A549 (cell line): ENCODE measurements around the gene PYGB. TPM values are rescaled to one million over a fixed set of nuclear protein-coding genes. Genes with fewer than 3 reads are reported as not detected.

ENCODE experiments used
- ATAC-seq, 2 experiments: fragments of 200-7000 bp in 1 of 2; fragments of >200 bp in 1 of 2; cut with Nextera tagmentation in 1 of 2; cut with Tn5 transposase in 1 of 2; 3 replicates each; pipeline versions ENCODE4 v1.8.0 to v1.9.1; 2018 to 2020; ENCODE audit warnings: mild to moderate bottlenecking in 1 of 2, moderate library complexity in 1 of 2
- CTCF ChIA-PET: fragments of 300-600 bp; sonication (Branson Sonifier 250); formaldehyde crosslinking; extraction: SDS; loops from one replicate; lab custom pipeline; 2021; ENCODE audit warnings: antibody characterized with exemption, inconsistent platforms; lab: Yijun Ruan, JAX
- POLR2A ChIA-PET: fragments of 350-600 bp; formaldehyde crosslinking; extraction: SDS; loops from one replicate; lab custom pipeline; 2021; ENCODE audit warnings: antibody characterized with exemption, inconsistent platforms; lab: Yijun Ruan, JAX
- DNase-seq, 2 experiments: peaks; one replicate each; pipeline versions ENCODE4 v3.0.0 to v3.0.0-alpha.2; 2011 to 2016; ENCODE audit warnings: low read depth in 1 of 2, low spot score in 1 of 2
- FAIRE-seq: peaks from 2 replicates; lab custom pipeline; 2011; peaks lifted over from hg19 to GRCh38; lab: Jason Lieb, UNC
- H3K27ac ChIP-seq, 2 experiments: fragments of >200 bp; sonication (Bioruptor Twin); formaldehyde crosslinking; 3 replicates each; pipeline ENCODE4 v1.5.1; 2016 to 2017
- H3K4me1 ChIP-seq: fragments of >200 bp; sonication (Bioruptor Twin); formaldehyde crosslinking; 3 replicates; pipeline ENCODE4 v1.6.1; 2016
- H3K4me2 ChIP-seq: fragments of >200 bp; sonication (Bioruptor Twin); formaldehyde crosslinking; 3 replicates; pipeline ENCODE4 v1.6.1; 2016
- H3K4me3 ChIP-seq: fragments of >200 bp; sonication (Bioruptor Twin); formaldehyde crosslinking; 3 replicates; pipeline ENCODE4 v1.5.1; 2016
- H3K9me3 ChIP-seq: fragments of >200 bp; sonication (Bioruptor Twin); formaldehyde crosslinking; 3 replicates; pipeline ENCODE4 v1.6.1; 2016
- CBX8 ChIP-seq: fragments of 200-600 bp; sonication (generic); IDR thresholded peaks from 2 replicates; pipeline ENCODE4 v1.6.1; 2016
- CHD4 ChIP-seq: fragments of 200-600 bp; sonication (generic); IDR thresholded peaks from 2 replicates; pipeline ENCODE4 v1.6.1; 2016; ENCODE audit warnings: antibody characterized with exemption, mild to moderate bottlenecking, borderline replicate concordance
- EP300 ChIP-seq, 2 experiments: fragments of >200 bp; sonication (Bioruptor Twin); formaldehyde crosslinking; IDR thresholded peaks; 2 replicates in 1 of 2; 3 replicates in 1 of 2; pipeline ENCODE4 v1.6.1; 2016 to 2017
- ESRRA ChIP-seq: fragments of 150-350 bp; IDR thresholded peaks from 2 replicates; pipeline ENCODE4 v1.6.1; 2014; ENCODE audit warnings: mild to moderate bottlenecking, low read length, borderline replicate concordance
- FOSB ChIP-seq: fragments of 250-450 bp; sonication (Bioruptor Pico); IDR thresholded peaks from 2 replicates; pipeline ENCODE4 v1.5.0; 2020; ENCODE audit warnings: mild to moderate bottlenecking, moderate library complexity
- GATA3 ChIP-seq: IDR thresholded peaks from 2 replicates; pipeline ENCODE4 v1.6.1; 2012; ENCODE audit warnings: borderline replicate concordance
- HDAC2 ChIP-seq: fragments of 200-600 bp; sonication (generic); IDR thresholded peaks from 2 replicates; pipeline ENCODE4 v1.6.1; 2016
- HEYL ChIP-seq: fragments of 250-450 bp; sonication (Bioruptor Pico); IDR thresholded peaks from 2 replicates; pipeline ENCODE4 v1.8.0; 2021; ENCODE audit warnings: mild to moderate bottlenecking, moderate library complexity
- HOXA7 ChIP-seq: fragments of 250-450 bp; sonication (Bioruptor Pico); IDR thresholded peaks from 2 replicates; pipeline ENCODE4 v1.5.0; 2020; ENCODE audit warnings: mild to moderate bottlenecking, moderate library complexity
- HOXB13 ChIP-seq: fragments of 250-450 bp; sonication (Bioruptor Pico); IDR thresholded peaks from 2 replicates; pipeline ENCODE4 v1.5.0; 2020; ENCODE audit warnings: low read depth, mild to moderate bottlenecking, moderate library complexity
- KDM1A ChIP-seq: fragments of 200-600 bp; sonication (generic); IDR thresholded peaks from 2 replicates; pipeline ENCODE4 v1.6.1; 2016; ENCODE audit warnings: low read depth, mild to moderate bottlenecking
- MYC ChIP-seq: IDR thresholded peaks from 2 replicates; pipeline ENCODE4 v1.6.1; 2012; ENCODE audit warnings: mild to moderate bottlenecking, inconsistent platforms, low read length, improper control_type of control experiment, borderline replicate concordance
- NPAS2 ChIP-seq: fragments of 250-450 bp; sonication (Bioruptor Pico); IDR thresholded peaks from 2 replicates; pipeline ENCODE4 v1.8.0; 2022; ENCODE audit warnings: mild to moderate bottlenecking, moderate library complexity, borderline replicate concordance
- NR3C1 ChIP-seq: fragments of >200 bp; sonication (Bioruptor Twin); formaldehyde crosslinking; IDR thresholded peaks from 3 replicates; pipeline ENCODE4 v1.6.1; 2017
- POLR2A ChIP-seq: IDR thresholded peaks from 2 replicates; pipeline ENCODE4 v1.6.1; 2012; ENCODE audit warnings: mild to moderate bottlenecking, low read length
- POLR2AphosphoS2 ChIP-seq: conservative IDR thresholded peaks from 2 replicates; pipeline ENCODE4 v1.6.1; 2012; ENCODE audit warnings: low read length, improper control_type of control experiment, inconsistent platforms
- RAD21 ChIP-seq, 2 experiments: fragments of >200 bp in 1 of 2; sonication (Bioruptor Twin) in 1 of 2; formaldehyde crosslinking in 1 of 2; IDR thresholded peaks in 1 of 2; conservative IDR thresholded peaks in 1 of 2; 2 replicates in 1 of 2; 3 replicates in 1 of 2; pipeline ENCODE4 v1.6.1; 2012 to 2018; ENCODE audit warnings: inconsistent platforms in 1 of 2
- RNF2 ChIP-seq: fragments of 200-600 bp; sonication (generic); IDR thresholded peaks from 2 replicates; pipeline ENCODE4 v1.6.1; 2016; ENCODE audit warnings: low read depth, mild to moderate bottlenecking, antibody characterized with exemption, moderate library complexity, borderline replicate concordance
- TFCP2L1 ChIP-seq: fragments of 250-450 bp; sonication (Bioruptor Pico); IDR thresholded peaks from 2 replicates; pipeline ENCODE4 v1.5.0; 2021; ENCODE audit warnings: mild to moderate bottlenecking
- ZC3H11A ChIP-seq: fragments of 450-650 bp; IDR thresholded peaks from 2 replicates; pipeline ENCODE4 v1.6.1; 2014; ENCODE audit warnings: antibody characterized with exemption, mild to moderate bottlenecking
- WGBS: methylation state at CpG from one replicate; pipeline ENCODE4 v1.1.6; 2017; ENCODE audit errors: missing lambda C conversion rate; 5-methylcytosine and 5-hydroxymethylcytosine counted together
- polyA plus RNA-seq, 4 experiments: library from polyadenylated mRNA; depleted of rRNA in 3 of 4; stranded (reverse); fragments of >200 nt; fragmentation: RNase III in 1 of 4; extraction: RNeasy Plus Mini Kit Qiagen cat#74134 plus additional on column Dnase treatment in 1 of 4; gene quantifications; 2 replicates in 3 of 4; 3 replicates in 1 of 4; pipeline ENCODE4 v1.2.3, GENCODE V29; 2011 to 2017
- TF ChIP-seq, protein P1 (sequence below): fragments of 150-350 bp; IDR thresholded peaks from 2 replicates; pipeline ENCODE4 v1.6.1; 2014; ENCODE audit warnings: low read depth, mild to moderate bottlenecking, low read length
- TF ChIP-seq, protein P2 (sequence below): fragments of >200 bp; sonication (Bioruptor Twin); formaldehyde crosslinking; IDR thresholded peaks from 2 replicates; pipeline ENCODE4 v1.6.1; 2016

The PYGB gene
- polyA plus RNA-seq, 2 of the 4 experiments (the other 2 are of a cell fraction) = 93.2 to 100 TPM

DNA sequence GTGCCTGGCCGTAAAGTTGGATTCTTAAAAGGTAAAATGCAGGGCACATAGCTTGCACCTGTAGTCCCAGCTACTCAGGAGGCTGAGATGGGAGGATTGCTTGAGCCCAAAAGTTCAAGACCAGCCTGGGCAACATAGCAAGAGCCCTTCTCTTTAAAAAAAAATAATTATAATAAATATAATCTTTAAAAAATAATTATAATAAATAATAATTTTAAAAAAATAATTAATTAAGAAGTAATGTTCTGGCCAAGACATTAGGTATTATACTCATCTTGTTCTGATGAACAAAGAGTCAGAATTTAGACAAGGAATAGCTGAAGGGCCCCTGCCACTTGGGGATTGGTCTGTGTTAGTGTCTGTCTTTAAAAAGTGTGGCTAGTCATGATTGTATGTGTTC lies 38.5 kb upstream of the PYGB start:
- H3K9me3 ChIP-seq = no peaks in the 10 kb centered on the region
- no peak overlapping the region for H3K4me3 ChIP-seq
- CTCF ChIA-PET = interaction anchor here (0.8 to 1.8 kb wide), 4 partner anchors 11 to 216 kb away, joined by 3 to 4 read pairs (median 3); no protein-coding TSS in a partner anchor
- FAIRE-seq (no peak), ATAC-seq (no peak)
- H3K27ac ChIP-seq = no peak overlapping the region
- TF ChIP-seq ESRRA (no peak), NPAS2 (no peak), MYC (no peak)
- TF ChIP-seq, all 56 proteins: peak for 0
- WGBS = 100% methylated on average over 1 of the region's 1 CpG
- H3K4me1 ChIP-seq = peaks cover 20% of the 10 kb centered on the region
- DNase-seq = no peak
- H3K4me2 ChIP-seq = no peak overlapping the region
- POLR2A ChIA-PET = no interaction called here

DNA sequence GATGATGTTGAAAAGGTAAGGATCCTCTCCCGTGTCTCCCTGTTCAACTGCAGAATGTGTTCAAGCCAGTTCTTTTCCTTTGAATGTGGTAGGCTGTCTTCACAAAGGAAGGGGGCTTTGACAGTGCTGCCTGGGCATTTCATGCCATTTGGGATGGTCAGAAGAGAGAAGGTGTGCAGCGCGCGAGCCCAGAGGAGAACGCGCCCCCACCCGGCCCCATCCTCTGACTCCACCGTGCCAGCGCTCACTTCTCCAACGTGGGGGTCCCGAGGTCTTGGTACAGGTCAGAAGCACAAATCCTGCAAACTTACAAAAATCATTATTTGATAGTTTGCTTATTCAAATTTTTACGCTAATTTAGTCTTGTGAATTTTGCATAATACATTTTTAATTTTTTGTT lies 38.0 kb upstream of the PYGB start:
- DNase-seq (no peak), ATAC-seq (no peak)
- Histone ChIP-seq H3K27ac (no peak overlapping the region), H3K4me1 (peaks cover 20% of the 10 kb centered on the region), H3K9me3 (no peaks in the 10 kb centered on the region), H3K4me2 (no peak overlapping the region)
- TF ChIP-seq EP300 (IDR thresholded peaks at IDR 0.05) (no peak), ESRRA (no peak), HOXB13 (CRISPR knock-in tag) (no peak), TFCP2L1 (CRISPR knock-in tag) (no peak), ZC3H11A (no peak), HOXA7 (CRISPR knock-in tag) (no peak), NR3C1 (no peak), HDAC2 (no peak), POLR2AphosphoS2 (no peak), RAD21 (conservative IDR thresholded peaks at IDR 0.05 in 1 of 2, IDR thresholded peaks at IDR 0.05 in 1 of 2) (no peak), POLR2A (no peak), RNF2 (no peak), CBX8 (no peak), NPAS2 (no peak), GATA3 (no peak), HEYL (no peak), KDM1A (no peak)
- TF ChIP-seq, protein P1, sequence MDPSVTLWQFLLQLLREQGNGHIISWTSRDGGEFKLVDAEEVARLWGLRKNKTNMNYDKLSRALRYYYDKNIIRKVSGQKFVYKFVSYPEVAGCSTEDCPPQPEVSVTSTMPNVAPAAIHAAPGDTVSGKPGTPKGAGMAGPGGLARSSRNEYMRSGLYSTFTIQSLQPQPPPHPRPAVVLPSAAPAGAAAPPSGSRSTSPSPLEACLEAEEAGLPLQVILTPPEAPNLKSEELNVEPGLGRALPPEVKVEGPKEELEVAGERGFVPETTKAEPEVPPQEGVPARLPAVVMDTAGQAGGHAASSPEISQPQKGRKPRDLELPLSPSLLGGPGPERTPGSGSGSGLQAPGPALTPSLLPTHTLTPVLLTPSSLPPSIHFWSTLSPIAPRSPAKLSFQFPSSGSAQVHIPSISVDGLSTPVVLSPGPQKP = no peak
- TF ChIP-seq, protein P2, sequence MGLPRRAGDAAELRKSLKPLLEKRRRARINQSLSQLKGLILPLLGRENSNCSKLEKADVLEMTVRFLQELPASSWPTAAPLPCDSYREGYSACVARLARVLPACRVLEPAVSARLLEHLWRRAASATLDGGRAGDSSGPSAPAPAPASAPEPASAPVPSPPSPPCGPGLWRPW = no peak
- TF ChIP-seq, all 56 proteins: peak for 0
- WGBS = 94% methylated on average over 12 of the region's 12 CpGs
- no peak overlapping the region for H3K4me3 ChIP-seq
- ChIA-PET CTCF (interaction anchor here (0.8 to 2.2 kb wide), 6 partner anchors 10 to 216 kb away, joined by 3 to 8 read pairs (median 4); no protein-coding TSS in a partner anchor), POLR2A (no interaction called here)
- FAIRE-seq = no peak

DNA sequence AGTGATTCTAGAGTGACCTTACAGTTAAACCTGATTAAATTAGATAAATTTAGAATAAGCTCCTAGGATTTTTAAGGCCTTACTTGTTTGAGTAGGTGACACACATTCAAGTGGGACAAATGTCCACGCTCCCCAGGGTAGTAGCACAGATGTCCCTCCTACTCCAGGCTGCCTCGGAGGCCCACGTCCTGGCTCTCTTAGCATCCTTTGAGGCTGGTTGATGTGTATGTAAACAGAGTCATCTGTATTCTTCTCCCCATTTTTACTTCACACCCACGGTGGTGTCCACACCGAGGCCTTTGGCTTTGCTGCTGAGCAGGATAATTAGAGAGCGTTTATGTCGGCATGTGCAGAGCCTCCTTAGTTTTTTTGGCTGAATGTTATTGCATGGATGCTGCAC lies 36.6 kb upstream of the PYGB start:
- WGBS = 81% methylated on average over 7 of the region's 7 CpGs
- Histone ChIP-seq H3K4me3 (no peak overlapping the region), H3K27ac (no peak overlapping the region), H3K4me2 (no peak overlapping the region), H3K9me3 (no peaks in the 10 kb centered on the region), H3K4me1 (peaks cover 20% of the 10 kb centered on the region)
- CTCF ChIA-PET = interaction anchor here (0.8 to 2.2 kb wide), 5 partner anchors 9 to 32 kb away, joined by 3 to 8 read pairs (median 4); partner anchors contain the start of gene ENTPD6
- DNase-seq (no peak), FAIRE-seq (no peak), ATAC-seq (no peak)
- no peak for TF ChIP-seq POLR2A
- TF ChIP-seq NR3C1 = no peak
- no peak for TF ChIP-seq FOSB
- no peak for TF ChIP-seq CHD4
- no peak for TF ChIP-seq HOXB13 (CRISPR knock-in tag)
- POLR2A ChIA-PET = interaction anchor here (1.0 kb wide), 1 partner anchor 37 kb away, joined by 4 read pairs; the partner anchor contains the start of gene PYGB
